M059J (cell line): ENCODE results near the gene NME3. TPM values are rescaled to one million over a fixed set of nuclear protein-coding genes. Genes with fewer than 3 reads are reported as not detected.

Experiments used
- DNase-seq: peaks from one replicate; pipeline ENCODE4 v3.0.0-alpha.2; 2012; ENCODE audit warnings: low read depth
- total RNA-seq: library from RNA; depleted of rRNA; stranded (reverse); fragments of >200 nt; shearing (Covaris generic); gene quantifications from 2 replicates; pipeline ENCODE4 v1.2.3, GENCODE V29; 2014

The NME3 gene
- total RNA-seq, 1 experiment from 2014 or later: not detected

GRCh38 chr16:1780677-1781072, 9.3 kb upstream of the NME3 start:
- DNase-seq: no peak

GRCh38 chr16:1779741-1780676, 8.7 kb upstream of the NME3 start:
- DNase-seq: no peak

- DNase-seq: no peak
Measured at GRCh38 chr16:1779234-1779701, 7.9 kb upstream of the NME3 start.

- DNase-seq: no peak
Measured at GRCh38 chr16:1778200-1779179, 7.1 kb upstream of the NME3 start.

- no peak for DNase-seq
Measured at GRCh38 chr16:1777375-1778199, 6.2 kb upstream of the NME3 start.

GRCh38 chr16:1776991-1777374, 5.6 kb upstream of the NME3 start:
- no peak for DNase-seq

- DNase-seq: no peak
Measured at GRCh38 chr16:1776672-1776955, 5.3 kb upstream of the NME3 start.

GRCh38 chr16:1775846-1776671, 4.7 kb upstream of the NME3 start:
- no peak for DNase-seq

GRCh38 chr16:1775006-1775845, 3.9 kb upstream of the NME3 start:
- DNase-seq: no peak

- DNase-seq: no peak
Measured at GRCh38 chr16:1774448-1774780, 3.1 kb upstream of the NME3 start.

GRCh38 chr16:1773703-1774447, 2.5 kb upstream of the NME3 start:
- DNase-seq: peak; percentile 63

GRCh38 chr16:1772908-1773702, 1.8 kb upstream of the NME3 start, which contains the start of gene MRPS34:
Gene MRPS34 (minus strand): TSS chr16:1773134. CDS start chr16:1773119, 15 bp downstream.
- DNase-seq: peak; percentile 80

GRCh38 chr16:1772362-1772907, 1.1 kb upstream of the NME3 start, which contains the start of gene EME2:
Gene EME2 (plus strand): TSS chr16:1772810. CDS start chr16:1773228, 418 bp downstream.
- DNase-seq: no peak

GRCh38 chr16:1771864-1772361, 570 bp upstream of the NME3 start:
- no peak for DNase-seq

- DNase-seq: no peak
Measured at GRCh38 chr16:1770328-1771187, 785 bp downstream of the NME3 start.
